GM19467 (cell line): ENCODE results near the gene PICK1.

ENCODE experiments used
- ATAC-seq: cut with Tn5 transposase; IDR thresholded peaks from one replicate; pipeline ENCODE4 v1.9.1; 2021; ENCODE audit warnings: mild to moderate bottlenecking, moderate library complexity; ENCODE audit not compliant: unreplicated experiment

PICK1 gene

GRCh38 chr22:38056969-38057891 is at the start of gene PICK1:
TSS of gene PICK1 (plus strand) at chr22:38057404. CDS start at chr22:38057810, 406 bp downstream.
- no peak for ATAC-seq

- no peak for ATAC-seq
Measured at GRCh38 chr22:38009000-38009806, 48.0 kb upstream of the PICK1 start.

- no peak for ATAC-seq
Measured at GRCh38 chr22:38012604-38013072, 44.6 kb upstream of the PICK1 start.

GRCh38 chr22:38014083-38014482 is 43.1 kb upstream of the PICK1 start:
- ATAC-seq = no peak

GRCh38 chr22:38016182-38017151 is 40.7 kb upstream of the PICK1 start:
- ATAC-seq = no peak

GRCh38 chr22:38017272-38017920 is 39.8 kb upstream of the PICK1 start:
- no peak for ATAC-seq

- ATAC-seq = no peak
Measured at GRCh38 chr22:38017939-38018885, 39.0 kb upstream of the PICK1 start.

- ATAC-seq = no peak
Measured at GRCh38 chr22:38018938-38019827, 38.0 kb upstream of the PICK1 start.

- no peak for ATAC-seq
Measured at GRCh38 chr22:38021206-38021605, 36.0 kb upstream of the PICK1 start.

GRCh38 chr22:38023045-38023444 is 34.2 kb upstream of the PICK1 start:
- ATAC-seq = no peak

- ATAC-seq = no peak
Measured at GRCh38 chr22:38025514-38025913, 31.7 kb upstream of the PICK1 start.

- no peak for ATAC-seq
Measured at GRCh38 chr22:38026130-38027111, 30.8 kb upstream of the PICK1 start.

- ATAC-seq = no peak
Measured at GRCh38 chr22:38027487-38027886, 29.7 kb upstream of the PICK1 start.

GRCh38 chr22:38028344-38029130 is 28.7 kb upstream of the PICK1 start:
- ATAC-seq = no peak

- ATAC-seq = no peak
Measured at GRCh38 chr22:38029370-38029769, 27.8 kb upstream of the PICK1 start.

GRCh38 chr22:38029901-38030300 is 27.3 kb upstream of the PICK1 start:
- no peak for ATAC-seq
